Measurements from ENCODE around the gene NF1.
"Not testable (repeated sequence)": the region's sequence is repeated elsewhere in the genome, so short reads cannot be mapped to it uniquely, and the experiment has no call there.

Gene NF1

GRCh38 chr17:31269036-31269577, 174.3 kb downstream of the NF1 start:
- no peak for DNase-seq

GRCh38 chr17:31269578-31269983, 174.8 kb downstream of the NF1 start:
- no peak for DNase-seq

- DNase-seq, result no peak
These were observed 177.5 kb downstream of the NF1 start for GRCh38 chr17:31272236-31272635.

GRCh38 chr17:31272803-31273202, 178.0 kb downstream of the NF1 start:
- DNase-seq, result no peak

- no peak for DNase-seq
These were observed 178.7 kb downstream of the NF1 start for GRCh38 chr17:31273516-31273915.

- DNase-seq, result no peak
These were observed 179.5 kb downstream of the NF1 start for GRCh38 chr17:31274252-31274651.

GRCh38 chr17:31275116-31275515, 180.3 kb downstream of the NF1 start:
- DNase-seq, result no peak

GRCh38 chr17:31279401-31279800, 184.6 kb downstream of the NF1 start:
- no peak for DNase-seq

- no peak for DNase-seq
These were observed 186.3 kb downstream of the NF1 start for GRCh38 chr17:31281061-31281460.

- DNase-seq, result no peak
These were observed 189.1 kb downstream of the NF1 start for GRCh38 chr17:31283841-31284240.

GRCh38 chr17:31286587-31286986, 191.8 kb downstream of the NF1 start:
- DNase-seq, result no peak

GRCh38 chr17:31287932-31288331, 193.2 kb downstream of the NF1 start:
- DNase-seq, result not testable (repeated sequence)

GRCh38 chr17:31289790-31290189, 195.0 kb downstream of the NF1 start:
- DNase-seq, result no peak

- DNase-seq, result no peak
These were observed 197.0 kb downstream of the NF1 start for GRCh38 chr17:31291820-31292219.

- DNase-seq, result no peak
These were observed 198.8 kb downstream of the NF1 start for GRCh38 chr17:31293581-31293980.

GRCh38 chr17:31294231-31294630, 199.5 kb downstream of the NF1 start:
- no peak for DNase-seq

- no peak for DNase-seq
These were observed 200.2 kb downstream of the NF1 start for GRCh38 chr17:31294820-31295488.

GRCh38 chr17:31295489-31295871, 200.7 kb downstream of the NF1 start:
- no peak for DNase-seq

- DNase-seq, result no peak
These were observed 201.4 kb downstream of the NF1 start for GRCh38 chr17:31296142-31296541.

GRCh38 chr17:31297090-31297489, 202.3 kb downstream of the NF1 start, which contains the start of gene OMG:
TSS of gene OMG (minus strand) at chr17:31297239. CDS start at chr17:31296331, 908 bp downstream.
- no peak for DNase-seq

GRCh38 chr17:31299624-31300023, 204.8 kb downstream of the NF1 start:
- no peak for DNase-seq

GRCh38 chr17:31307640-31308039, 212.9 kb downstream of the NF1 start:
- no peak for DNase-seq

- DNase-seq, result no peak
These were observed 213.9 kb downstream of the NF1 start for GRCh38 chr17:31308372-31309334.

- DNase-seq, result no peak
These were observed 214.8 kb downstream of the NF1 start for GRCh38 chr17:31309556-31309955.

Data from stimulated activated CD8-positive, alpha-beta memory T cell treated with anti-CD3 and anti-CD28 coated beads, Interleukin-4, amount 100 ng/mL, for 48 hours (primary cell).